Peyer's patch (tissue), 4 donors: ENCODE measurements around the gene LYZL2.
"Not testable (repeated sequence)": the region's sequence is repeated elsewhere in the genome, so short reads cannot be mapped to it uniquely, and the experiment has no call there.

Experiments
- CTCF ChIP-seq, 6 experiments: fragments of 450-650 bp in 4 of 6; fragments of 200-600 bp in 2 of 6; sonication (generic) in 1 of 6; IDR thresholded peaks; one replicate each; pipeline ENCODE4 v1.5.1; 2017 to 2019; ENCODE audit warnings: antibody characterized with exemption in 6 of 6, mild to moderate bottlenecking in 3 of 6, moderate library complexity in 1 of 6
- POLR2A ChIP-seq, 2 donors: fragments of 450-650 bp; IDR thresholded peaks; one replicate each; pipeline ENCODE4 v1.5.1; 2017; ENCODE audit warnings: antibody characterized with exemption in 2 of 2, mild to moderate bottlenecking in 2 of 2, moderate library complexity in 2 of 2

DNA sequence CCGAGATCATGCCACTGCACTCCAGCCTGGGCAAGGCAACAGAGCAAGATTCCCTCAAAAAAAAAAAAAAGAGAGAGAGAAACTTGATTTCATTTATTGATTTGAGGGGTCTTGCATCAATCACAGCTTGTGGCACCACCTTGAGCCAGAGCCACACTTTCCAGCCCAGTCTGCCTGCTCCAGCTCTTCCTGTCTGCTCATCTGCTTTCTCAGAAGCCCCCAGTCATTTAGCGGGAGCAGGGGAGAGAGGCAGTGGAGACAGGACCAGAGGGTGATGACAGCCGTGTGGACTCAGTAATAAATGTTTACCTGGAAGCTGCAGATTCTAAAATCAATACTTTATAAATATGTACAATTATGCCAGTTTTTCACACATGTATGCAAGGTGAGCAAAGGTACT lies 30.8 kb upstream of the LYZL2 start:
- not testable (repeated sequence) for TF ChIP-seq CTCF, POLR2A (IDR thresholded peaks at IDR 0.05)
